Measurements from ENCODE around the gene HRAS. TPM values are rescaled to one million over a fixed set of nuclear protein-coding genes. Genes with fewer than 3 reads are reported as not detected.

HRAS gene
- total and polyA plus RNA-seq, 2 donors (not counting 3 experiments of a cell fraction or from before 2014, with no cell fraction given): 103 to 109 TPM

DNA sequence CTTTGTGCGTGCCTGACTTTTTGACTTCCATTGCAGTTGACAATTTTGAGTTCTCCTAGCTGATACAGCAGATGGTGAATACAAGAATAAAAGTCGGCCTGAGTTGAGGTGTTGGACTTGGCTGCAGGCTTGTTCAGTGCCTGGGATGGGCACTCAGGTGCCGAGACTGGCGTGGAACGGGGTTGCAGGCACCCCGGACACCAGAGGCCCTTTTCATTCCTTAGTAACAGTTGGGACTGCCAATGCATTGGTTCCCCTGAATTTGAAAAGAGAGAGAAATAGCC lies 42.2 kb upstream of the HRAS start:
- ChIA-PET POLR2A (no interaction called here), CTCF (interaction anchor here (0.9 kb wide), 1 partner anchor 23 kb away, joined by 3 read pairs; no protein-coding TSS in a partner anchor)
- H3K27ac ChIP-seq (ENCODE audit: insufficient read depth, low read depth, low read length): no peak overlapping the region
- intact Hi-C loops (cut with micrococcal nuclease) (loop anchor here (5.0 kb wide), 1 partner anchor 35 kb away; no protein-coding TSS in a partner anchor), dilution Hi-C loops (cut with MboI; ENCODE audit: extremely low pct_ligation_motif_present, low sequenced_read_pairs) (no loop called here)
- H3K79me2 ChIP-seq (ENCODE audit: control insufficient read depth, insufficient read depth, low read length): peaks cover 54% of the 10 kb centered on the region
- H2AFZ ChIP-seq (ENCODE audit: low read depth, low read length): no peak overlapping the region
- H3K36me3 ChIP-seq (ENCODE audit: control insufficient read depth in 2 of 2, extremely low read depth in 1 of 2, insufficient read depth in 2 of 2, low read length in 2 of 2): peaks cover 0 to 5% of the 10 kb centered on the region in 2 experiments
- DNase-seq (ENCODE audit: low read depth, low spot score) (no peak), FAIRE-seq (peak; percentile 26)
- peak overlapping the region; percentile 67 to 98 (median 79) for H3K4me3 ChIP-seq (replicated peaks in 1 of 3; ENCODE audit: insufficient read depth in 1 of 3, low read depth in 1 of 3, low read length in 3 of 3)
- H3K4me2 ChIP-seq (ENCODE audit: insufficient read depth, low read length): peak overlapping the region; percentile 94
- H3K9me1 ChIP-seq (replicated peaks; ENCODE audit: control insufficient read depth, extremely low read depth, insufficient read depth, low read length): no peaks in the 10 kb centered on the region
- H3K27me3 ChIP-seq (ENCODE audit: control insufficient read depth in 2 of 2, insufficient read depth in 2 of 2, low read length in 2 of 2): peaks cover 8 to 10% of the 10 kb centered on the region in 2 experiments
- no peaks in the 10 kb centered on the region for H3K9me3 ChIP-seq (replicated peaks; ENCODE audit: control insufficient read depth, insufficient read depth, low read length)
- TSS peak; percentile 33 for BruUV-seq (replicated peaks)
- no peak for TF ChIP-seq POLR2A (IDR thresholded peaks at IDR 0.05; ENCODE audit: low read depth, low read length)
- TF ChIP-seq EZH2 (IDR thresholded peaks at IDR 0.05; ENCODE audit: borderline replicate concordance, low read depth, low read length, severe bottlenecking): no peak
- TF ChIP-seq GATA2 (IDR thresholded peaks at IDR 0.05; ENCODE audit: insufficient read depth, insufficient read length, low read depth, low read length): no peak
- no peak for TF ChIP-seq POLR2AphosphoS5 (IDR thresholded peaks at IDR 0.05; ENCODE audit: insufficient read depth, low read depth, low read length)
- TF ChIP-seq MAX (IDR thresholded peaks at IDR 0.05; ENCODE audit: insufficient read depth, insufficient read length): no peak
- TF ChIP-seq JUN (IDR thresholded peaks at IDR 0.05; ENCODE audit: borderline replicate concordance, insufficient read depth, insufficient read length, low read depth): no peak
- TF ChIP-seq MYC (IDR thresholded peaks at IDR 0.05; ENCODE audit: low read depth, low read length): no peak
- TF ChIP-seq, protein P1, sequence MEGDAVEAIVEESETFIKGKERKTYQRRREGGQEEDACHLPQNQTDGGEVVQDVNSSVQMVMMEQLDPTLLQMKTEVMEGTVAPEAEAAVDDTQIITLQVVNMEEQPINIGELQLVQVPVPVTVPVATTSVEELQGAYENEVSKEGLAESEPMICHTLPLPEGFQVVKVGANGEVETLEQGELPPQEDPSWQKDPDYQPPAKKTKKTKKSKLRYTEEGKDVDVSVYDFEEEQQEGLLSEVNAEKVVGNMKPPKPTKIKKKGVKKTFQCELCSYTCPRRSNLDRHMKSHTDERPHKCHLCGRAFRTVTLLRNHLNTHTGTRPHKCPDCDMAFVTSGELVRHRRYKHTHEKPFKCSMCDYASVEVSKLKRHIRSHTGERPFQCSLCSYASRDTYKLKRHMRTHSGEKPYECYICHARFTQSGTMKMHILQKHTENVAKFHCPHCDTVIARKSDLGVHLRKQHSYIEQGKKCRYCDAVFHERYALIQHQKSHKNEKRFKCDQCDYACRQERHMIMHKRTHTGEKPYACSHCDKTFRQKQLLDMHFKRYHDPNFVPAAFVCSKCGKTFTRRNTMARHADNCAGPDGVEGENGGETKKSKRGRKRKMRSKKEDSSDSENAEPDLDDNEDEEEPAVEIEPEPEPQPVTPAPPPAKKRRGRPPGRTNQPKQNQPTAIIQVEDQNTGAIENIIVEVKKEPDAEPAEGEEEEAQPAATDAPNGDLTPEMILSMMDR (IDR thresholded peaks at IDR 0.05; ENCODE audit: extremely low read depth in 1 of 2, insufficient read depth in 1 of 2, low read depth in 1 of 2, low read length in 2 of 2): no peak
- TF ChIP-seq FOS (IDR thresholded peaks at IDR 0.05; ENCODE audit: borderline replicate concordance, insufficient read depth, low read length): no peak
- H4K20me1 ChIP-seq (replicated peaks; ENCODE audit: control insufficient read depth, extremely low read depth, insufficient read depth, low read length): no peaks in the 10 kb centered on the region
- peaks cover 14% of the 10 kb centered on the region for H3K4me1 ChIP-seq (ENCODE audit: control insufficient read depth, extremely low read depth, insufficient read depth, low read length)
- peak overlapping the region; percentile 100 for H3K9ac ChIP-seq (replicated peaks; ENCODE audit: extremely low read depth, insufficient read depth, low read length)

Data from endothelial cell of umbilical vein (primary cell).